22Rv1 (cell line): Measurements from ENCODE around the gene SERPINC1.

Experiments used
- CTCF ChIP-seq: fragments of 450-650 bp; IDR thresholded peaks from 2 replicates; pipeline ENCODE4 v1.5.1; 2017; ENCODE audit warnings: mild to moderate bottlenecking
- ZFX ChIP-seq: fragments of 450-650 bp; IDR thresholded peaks from 2 replicates; pipeline ENCODE4 v1.6.1; 2017; ENCODE audit warnings: antibody characterized with exemption, borderline replicate concordance

- no peak for TF ChIP-seq CTCF
- no peak for TF ChIP-seq ZFX
These were observed 53.6 kb downstream of the SERPINC1 start for GRCh38 chr1:173863224-173864161.
